ENCODE data around the gene SETD6.

SETD6 gene

GRCh38 chr16:58537124-58537906 lies 22.0 kb downstream of the SETD6 start:
- no peaks in the 10 kb centered on the region for H4K20me1 ChIP-seq (ENCODE audit: insufficient read depth, low read length)
- H3K27me3 ChIP-seq (replicated peaks; ENCODE audit: insufficient read depth, low read length): no peaks in the 10 kb centered on the region
- no peaks in the 10 kb centered on the region for H3K9me3 ChIP-seq (replicated peaks; ENCODE audit: insufficient read depth, low read length)
- 0 out of 2 replicates have a peak, but pooled peaks cover 4% of the 10 kb centered on the region for H3F3A ChIP-seq (ENCODE audit: insufficient read depth, low read length)
- H2AFZ ChIP-seq (ENCODE audit: low read length): no peak overlapping the region
- H3K4me2 ChIP-seq (ENCODE audit: low read depth, low read length): no peak overlapping the region
- no peak overlapping the region for H3K27ac ChIP-seq (ENCODE audit: low read length)
- peaks cover 33% of the 10 kb centered on the region for H3K79me2 ChIP-seq (ENCODE audit: low read length)
- H3K36me3 ChIP-seq (replicated peaks; ENCODE audit: insufficient read depth, low read length): peaks cover 56% of the 10 kb centered on the region
- no peaks in the 10 kb centered on the region for H3K4me1 ChIP-seq (ENCODE audit: low read length)
- H3K9me2 ChIP-seq (replicated peaks; ENCODE audit: insufficient read depth, low read length): no peaks in the 10 kb centered on the region
- no peak for DNase-seq
- TF ChIP-seq, protein P1, sequence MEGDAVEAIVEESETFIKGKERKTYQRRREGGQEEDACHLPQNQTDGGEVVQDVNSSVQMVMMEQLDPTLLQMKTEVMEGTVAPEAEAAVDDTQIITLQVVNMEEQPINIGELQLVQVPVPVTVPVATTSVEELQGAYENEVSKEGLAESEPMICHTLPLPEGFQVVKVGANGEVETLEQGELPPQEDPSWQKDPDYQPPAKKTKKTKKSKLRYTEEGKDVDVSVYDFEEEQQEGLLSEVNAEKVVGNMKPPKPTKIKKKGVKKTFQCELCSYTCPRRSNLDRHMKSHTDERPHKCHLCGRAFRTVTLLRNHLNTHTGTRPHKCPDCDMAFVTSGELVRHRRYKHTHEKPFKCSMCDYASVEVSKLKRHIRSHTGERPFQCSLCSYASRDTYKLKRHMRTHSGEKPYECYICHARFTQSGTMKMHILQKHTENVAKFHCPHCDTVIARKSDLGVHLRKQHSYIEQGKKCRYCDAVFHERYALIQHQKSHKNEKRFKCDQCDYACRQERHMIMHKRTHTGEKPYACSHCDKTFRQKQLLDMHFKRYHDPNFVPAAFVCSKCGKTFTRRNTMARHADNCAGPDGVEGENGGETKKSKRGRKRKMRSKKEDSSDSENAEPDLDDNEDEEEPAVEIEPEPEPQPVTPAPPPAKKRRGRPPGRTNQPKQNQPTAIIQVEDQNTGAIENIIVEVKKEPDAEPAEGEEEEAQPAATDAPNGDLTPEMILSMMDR (IDR thresholded peaks at IDR 0.05; ENCODE audit: low read length): no peak
- TF ChIP-seq EZH2phosphoT487 (IDR thresholded peaks at IDR 0.05; ENCODE audit: low read length): no peak
- TF ChIP-seq EZH2 (optimal IDR thresholded peaks at IDR 0.05; ENCODE audit: low read depth, low read length): no peak
- no peak overlapping the region for H3K9ac ChIP-seq (ENCODE audit: low read length)
- no peak overlapping the region for H3K4me3 ChIP-seq (ENCODE audit: low read length)

DNA sequence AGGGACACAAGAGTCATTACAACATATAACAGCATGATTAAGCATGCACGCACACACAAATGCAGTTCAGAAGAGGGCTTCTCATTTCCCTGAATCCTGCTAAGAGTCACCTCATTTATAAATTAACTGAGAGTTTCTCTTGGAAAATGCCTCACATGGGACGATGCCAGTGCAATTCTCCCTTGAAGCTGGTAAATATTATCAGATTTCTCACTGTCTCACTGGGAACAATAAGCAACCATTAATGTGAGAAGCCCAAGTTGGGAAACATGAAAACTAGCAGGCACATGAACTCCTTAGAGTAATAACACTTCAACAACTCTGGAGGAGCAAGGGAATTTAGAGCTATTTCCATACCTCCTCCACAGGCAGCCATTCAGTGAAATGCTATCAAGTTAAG lies 26.4 kb downstream of the SETD6 start:
- Histone ChIP-seq H3K27me3 (replicated peaks; ENCODE audit: insufficient read depth, low read length) (no peaks in the 10 kb centered on the region), H3F3A (ENCODE audit: insufficient read depth, low read length) (0 out of 2 replicates have a peak, but pooled peaks cover 4% of the 10 kb centered on the region), H2AFZ (ENCODE audit: low read length) (no peak overlapping the region), H3K36me3 (replicated peaks; ENCODE audit: insufficient read depth, low read length) (peaks cover 68% of the 10 kb centered on the region), H3K4me2 (ENCODE audit: low read depth, low read length) (no peak overlapping the region), H3K79me2 (ENCODE audit: low read length) (peaks cover 33% of the 10 kb centered on the region), H3K27ac (ENCODE audit: low read length) (no peak overlapping the region), H3K4me3 (ENCODE audit: low read length) (no peak overlapping the region), H3K9me2 (replicated peaks; ENCODE audit: insufficient read depth, low read length) (no peaks in the 10 kb centered on the region), H3K9me3 (replicated peaks; ENCODE audit: insufficient read depth, low read length) (no peaks in the 10 kb centered on the region), H3K4me1 (ENCODE audit: low read length) (no peaks in the 10 kb centered on the region), H4K20me1 (ENCODE audit: insufficient read depth, low read length) (no peaks in the 10 kb centered on the region), H3K9ac (ENCODE audit: low read length) (no peak overlapping the region)
- TF ChIP-seq EZH2phosphoT487 (IDR thresholded peaks at IDR 0.05; ENCODE audit: low read length) (no peak), EZH2 (optimal IDR thresholded peaks at IDR 0.05; ENCODE audit: low read depth, low read length) (no peak)
- TF ChIP-seq, protein P1 (IDR thresholded peaks at IDR 0.05; ENCODE audit: low read length): no peak
- DNase-seq: no peak

DNA sequence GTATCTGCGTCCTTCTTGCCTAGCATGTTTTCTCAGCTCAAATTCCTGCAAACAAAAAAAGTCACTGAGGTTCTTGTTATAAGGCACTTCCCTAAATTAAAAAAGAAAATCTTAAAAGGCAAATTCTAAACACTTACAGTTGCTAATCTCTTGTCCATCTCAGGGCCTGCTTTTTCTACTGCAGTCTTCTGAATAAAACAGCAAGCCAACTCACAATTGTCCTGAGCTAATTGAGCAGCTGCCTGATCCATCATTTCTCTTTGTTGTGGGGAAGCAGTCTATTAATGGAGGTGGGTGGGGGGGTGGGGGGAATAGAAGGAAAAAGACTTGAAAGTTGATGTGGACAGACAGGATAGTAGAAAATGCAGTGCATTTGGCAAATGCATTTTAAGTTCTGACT lies 27.0 kb downstream of the SETD6 start:
- H3K27ac ChIP-seq (ENCODE audit: low read length): no peak overlapping the region
- no peaks in the 10 kb centered on the region for H4K20me1 ChIP-seq (ENCODE audit: insufficient read depth, low read length)
- no peak overlapping the region for H3K9ac ChIP-seq (ENCODE audit: low read length)
- DNase-seq: no peak
- peaks cover 63% of the 10 kb centered on the region for H3K36me3 ChIP-seq (replicated peaks; ENCODE audit: insufficient read depth, low read length)
- no peaks in the 10 kb centered on the region for H3K9me3 ChIP-seq (replicated peaks; ENCODE audit: insufficient read depth, low read length)
- TF ChIP-seq, protein P1 (IDR thresholded peaks at IDR 0.05; ENCODE audit: low read length): no peak
- H3F3A ChIP-seq (ENCODE audit: insufficient read depth, low read length): 0 out of 2 replicates have a peak, but pooled peaks cover 2% of the 10 kb centered on the region
- H3K79me2 ChIP-seq (ENCODE audit: low read length): peaks cover 27% of the 10 kb centered on the region
- H3K4me3 ChIP-seq (ENCODE audit: low read length): no peak overlapping the region
- H3K4me2 ChIP-seq (ENCODE audit: low read depth, low read length): no peak overlapping the region
- H3K9me2 ChIP-seq (replicated peaks; ENCODE audit: insufficient read depth, low read length): no peaks in the 10 kb centered on the region
- H2AFZ ChIP-seq (ENCODE audit: low read length): no peak overlapping the region
- no peaks in the 10 kb centered on the region for H3K4me1 ChIP-seq (ENCODE audit: low read length)
- H3K27me3 ChIP-seq (replicated peaks; ENCODE audit: insufficient read depth, low read length): no peaks in the 10 kb centered on the region

All from MM.1S (cell line).